CD4-positive, alpha-beta T cell treated with Interferon alpha-2 for 1 hour (primary cell): ENCODE data around the gene OBSCN.

Source experiments
- DNase-seq, 2 donors: peaks; one replicate each; pipeline ENCODE4 v3.0.0-alpha.2; 2020 to 2022

Gene OBSCN

DNA sequence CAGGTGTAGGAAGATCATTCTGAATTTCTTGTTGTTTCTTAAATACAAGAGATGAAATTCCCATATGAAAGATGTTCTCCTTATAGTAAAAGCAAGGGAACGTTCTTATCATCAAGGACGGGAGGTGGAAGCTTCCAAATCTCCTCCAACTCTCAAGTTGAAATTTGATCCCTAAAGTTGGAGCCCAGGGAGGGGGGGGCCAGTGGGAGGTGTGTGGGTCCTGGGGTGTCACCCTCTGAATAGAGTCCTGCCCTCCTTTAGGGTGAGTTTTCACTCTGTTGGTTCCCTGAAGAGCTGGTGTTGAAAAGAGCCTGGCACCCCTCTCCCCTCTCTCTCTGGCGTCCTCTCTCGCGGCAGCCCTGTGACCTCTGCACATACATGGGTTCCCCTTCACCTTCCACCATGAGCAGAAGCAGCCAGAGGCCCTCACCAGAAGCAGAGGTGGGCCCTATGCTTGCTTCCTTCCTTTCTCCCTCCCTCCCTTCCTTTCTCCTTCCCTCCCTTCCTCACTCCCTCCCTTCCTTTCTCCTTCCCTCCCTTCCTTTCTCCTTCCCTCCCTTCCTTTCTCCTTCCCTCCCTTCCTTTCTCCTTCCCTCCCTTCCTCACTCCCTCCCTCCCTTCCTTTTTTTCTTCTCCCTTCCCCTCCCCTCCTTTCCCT is 218.8 kb downstream of the OBSCN start:
- no peak for DNase-seq

DNA sequence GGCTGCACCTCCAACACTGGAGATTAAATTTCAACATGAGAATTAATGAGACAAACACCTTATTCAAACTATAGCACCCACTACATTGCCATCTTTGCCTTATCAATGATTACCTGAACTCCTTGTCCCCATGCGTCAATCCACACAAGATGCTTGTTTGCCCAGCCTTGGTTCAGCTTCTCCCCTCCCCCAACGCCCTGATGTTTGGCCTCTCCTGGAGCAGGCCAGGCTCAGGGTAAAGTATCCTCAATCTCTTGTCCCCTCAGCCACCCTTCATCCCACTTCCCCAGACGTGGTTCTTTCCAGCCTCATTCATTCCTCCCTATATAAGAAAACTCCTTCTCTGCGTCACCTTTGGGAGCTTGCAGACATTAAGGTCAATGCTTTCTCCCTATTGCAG is 220.6 kb downstream of the OBSCN start:
- DNase-seq, result no peak
